Uterus (tissue), 4 donors: ENCODE results near the gene DDX56. TPM values are rescaled to one million over a fixed set of nuclear protein-coding genes. Genes with fewer than 3 reads are reported as not detected.
A peak's percentile ranks its signal among the peaks of the same experiment; 100 is the strongest.

ENCODE experiments used
- DNase-seq, 2 donors: peaks; one replicate each; pipeline ENCODE4 v3.0.0-alpha.2; 2019 to 2020
- H3K27ac ChIP-seq, 2 donors: fragments of 200-600 bp; sonication (generic); 1 replicate in 1 of 2; 2 replicates in 1 of 2; pipeline ENCODE4 v1.5.1; 2016 to 2018
- H3K27me3 ChIP-seq, 2 donors: fragments of 200-600 bp; sonication (generic); one replicate each; pipeline ENCODE4 v1.5.1; 2018 to 2019; ENCODE audit warnings: control low read depth in 1 of 2
- H3K36me3 ChIP-seq, 2 donors: fragments of 200-600 bp; sonication (generic); one replicate each; pipeline ENCODE4 v1.5.1; 2019; ENCODE audit warnings: control low read depth in 1 of 2
- H3K4me1 ChIP-seq, 2 donors: fragments of 200-600 bp; sonication (generic); one replicate each; pipeline ENCODE4 v1.5.1; 2018 to 2019; ENCODE audit warnings: control low read depth in 1 of 2
- H3K4me3 ChIP-seq, 2 donors: fragments of 200-600 bp; sonication (generic); 1 replicate in 1 of 2; 2 replicates in 1 of 2; pipeline ENCODE4 v1.5.1; 2018 to 2019; ENCODE audit warnings: mild to moderate bottlenecking in 1 of 2
- H3K9me3 ChIP-seq, 2 donors: fragments of 200-600 bp; sonication (generic); one replicate each; pipeline ENCODE4 v1.5.1; 2019; ENCODE audit warnings: control low read depth in 1 of 2
- CTCF ChIP-seq, 4 experiments: fragments of 200-600 bp in 2 of 4; fragments of 450-650 bp in 2 of 4; sonication (generic) in 2 of 4; IDR thresholded peaks; one replicate each; pipeline ENCODE4 v1.5.1; 2016 to 2019; ENCODE audit warnings: antibody characterized with exemption in 4 of 4, mild to moderate bottlenecking in 2 of 4, moderate library complexity in 1 of 4
- POLR2A ChIP-seq, 2 donors: fragments of 450-650 bp; IDR thresholded peaks; one replicate each; pipeline ENCODE4 v1.6.1; 2016; ENCODE audit warnings: antibody characterized with exemption in 2 of 2, mild to moderate bottlenecking in 1 of 2, moderate library complexity in 1 of 2
- intact Hi-C: fragments of 100-400 bp; cut with DNase I; formaldehyde crosslinking; loops from one replicate; pipeline ENCODE4 v1.15.1; 2023; ENCODE audit warnings: low total_unique reads
- total RNA-seq, 4 donors: library from RNA; depleted of rRNA in 3 of 4; stranded (reverse); fragments of >200 nt in 3 of 4; gene quantifications; one replicate each; pipeline versions ENCODE4 v1.1.0 to v1.2.4, GENCODE V29; 2014 to 2023
- donor health status: DM: yes; HTN: yes; CAD: no.

DDX56 gene
- total RNA-seq, 4 donors from 2014 or later, result 35.9 to 75.8 (median 45.2) TPM

- no peak for TF ChIP-seq POLR2A (IDR thresholded peaks at IDR 0.05)
- TF ChIP-seq CTCF (IDR thresholded peaks at IDR 0.05), result no peak
- DNase-seq, result no peak
- no peaks in the 10 kb centered on the region for H3K27me3 ChIP-seq
- no peak overlapping the region for H3K27ac ChIP-seq
- no peaks in the 10 kb centered on the region for H3K4me1 ChIP-seq
- intact Hi-C loops, result no loop called here
- no peaks in the 10 kb centered on the region for H3K36me3 ChIP-seq
- no peaks in the 10 kb centered on the region for H3K9me3 ChIP-seq
- H3K4me3 ChIP-seq, result no peak overlapping the region
Measured at GRCh38 chr7:44595934-44596635, 22.4 kb upstream of the DDX56 start.

- intact Hi-C loops, result no loop called here
- Histone ChIP-seq H3K9me3 (no peaks in the 10 kb centered on the region), H3K27ac (no peak overlapping the region), H3K4me1 (no peaks in the 10 kb centered on the region), H3K27me3 (no peaks in the 10 kb centered on the region), H3K4me3 (no peak overlapping the region), H3K36me3 (no peaks in the 10 kb centered on the region)
- no peak for DNase-seq
- TF ChIP-seq POLR2A (IDR thresholded peaks at IDR 0.05) (no peak), CTCF (IDR thresholded peaks at IDR 0.05) (no peak)
Measured at GRCh38 chr7:44590910-44591309, 17.2 kb upstream of the DDX56 start.

GRCh38 chr7:44587843-44588711 lies 14.4 kb upstream of the DDX56 start:
- Histone ChIP-seq H3K27ac (no peak overlapping the region), H3K36me3 (no peaks in the 10 kb centered on the region), H3K9me3 (no peaks in the 10 kb centered on the region), H3K27me3 (no peaks in the 10 kb centered on the region), H3K4me3 (no peak overlapping the region), H3K4me1 (no peaks in the 10 kb centered on the region)
- DNase-seq, result peak; percentile 34 to 54
- intact Hi-C loops, result no loop called here
- TF ChIP-seq POLR2A (IDR thresholded peaks at IDR 0.05), result no peak
- TF ChIP-seq CTCF (IDR thresholded peaks at IDR 0.05), result peak; percentile 48 to 70 (median 56)

- H3K4me1 ChIP-seq, result peaks cover 4 to 12% of the 10 kb centered on the region in 2 donors
- H3K27me3 ChIP-seq, result no peaks in the 10 kb centered on the region
- DNase-seq, result no peak
- intact Hi-C loops, result no loop called here
- TF ChIP-seq POLR2A (IDR thresholded peaks at IDR 0.05) (no peak), CTCF (IDR thresholded peaks at IDR 0.05) (no peak)
- H3K9me3 ChIP-seq, result no peaks in the 10 kb centered on the region
- peak overlapping the region; percentile 97 to 98 for H3K27ac ChIP-seq
- H3K36me3 ChIP-seq, result no peaks in the 10 kb centered on the region
- H3K4me3 ChIP-seq, result peak overlapping the region in 1 of 2 donors; percentile 90
Measured at GRCh38 chr7:44583146-44583865, 9.6 kb upstream of the DDX56 start.
